Fibroblast of pulmonary artery (primary cell): ENCODE results near the gene AIFM1.

Experiments
- DNase-seq: peaks from one replicate; pipeline ENCODE4 v3.0.0-alpha.2; 2010; ENCODE audit warnings: low read depth
- H3K4me3 ChIP-seq: replicated peaks from 2 replicates; pipeline ENCODE4 v1.5.1; 2011; ENCODE audit warnings: low read depth, mild to moderate bottlenecking, control low read depth, low read length, moderate library complexity
- TF ChIP-seq, protein P1 (sequence below): IDR thresholded peaks from 2 replicates; pipeline ENCODE4 v1.5.1; 2011; ENCODE audit warnings: mild to moderate bottlenecking, control low read depth, low read length, inconsistent platforms; ENCODE audit errors: missing control alignments

AIFM1 gene

GRCh38 chrX:130165703-130166502 is at the start of gene AIFM1:
AIFM1 (minus strand) TSS chrX:130165841; CDS start chrX:130165656, 185 bp downstream.
- TF ChIP-seq, protein P1, sequence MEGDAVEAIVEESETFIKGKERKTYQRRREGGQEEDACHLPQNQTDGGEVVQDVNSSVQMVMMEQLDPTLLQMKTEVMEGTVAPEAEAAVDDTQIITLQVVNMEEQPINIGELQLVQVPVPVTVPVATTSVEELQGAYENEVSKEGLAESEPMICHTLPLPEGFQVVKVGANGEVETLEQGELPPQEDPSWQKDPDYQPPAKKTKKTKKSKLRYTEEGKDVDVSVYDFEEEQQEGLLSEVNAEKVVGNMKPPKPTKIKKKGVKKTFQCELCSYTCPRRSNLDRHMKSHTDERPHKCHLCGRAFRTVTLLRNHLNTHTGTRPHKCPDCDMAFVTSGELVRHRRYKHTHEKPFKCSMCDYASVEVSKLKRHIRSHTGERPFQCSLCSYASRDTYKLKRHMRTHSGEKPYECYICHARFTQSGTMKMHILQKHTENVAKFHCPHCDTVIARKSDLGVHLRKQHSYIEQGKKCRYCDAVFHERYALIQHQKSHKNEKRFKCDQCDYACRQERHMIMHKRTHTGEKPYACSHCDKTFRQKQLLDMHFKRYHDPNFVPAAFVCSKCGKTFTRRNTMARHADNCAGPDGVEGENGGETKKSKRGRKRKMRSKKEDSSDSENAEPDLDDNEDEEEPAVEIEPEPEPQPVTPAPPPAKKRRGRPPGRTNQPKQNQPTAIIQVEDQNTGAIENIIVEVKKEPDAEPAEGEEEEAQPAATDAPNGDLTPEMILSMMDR = no peak

DNA sequence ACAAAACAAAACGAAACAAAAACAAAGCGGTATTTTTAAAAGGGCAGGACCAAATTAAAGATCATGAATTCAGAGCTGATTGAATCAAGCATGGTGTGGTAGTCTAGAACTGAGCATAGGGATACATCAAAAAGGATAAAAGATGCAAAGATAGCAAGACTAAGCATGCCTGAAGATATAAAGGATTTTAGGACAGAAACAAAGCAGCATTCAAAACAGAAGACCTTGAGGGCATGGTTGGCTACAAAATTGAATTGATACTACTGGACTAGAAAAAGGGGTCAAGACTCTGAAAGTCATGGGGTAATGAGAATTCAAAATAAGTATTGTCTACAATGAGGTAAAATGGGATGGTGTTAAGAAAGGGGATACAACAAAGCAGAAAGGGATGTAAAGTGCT is 47.7 kb upstream of the AIFM1 start:
- TF ChIP-seq, protein P1 = no peak
- no peak overlapping the region for H3K4me3 ChIP-seq
- no peak for DNase-seq

More at GRCh38 chrX:130165703-130166502, at the start of gene AIFM1:
- peak within 1 kb of the TSS; percentile 78 for H3K4me3 ChIP-seq
- peak; percentile 97 for DNase-seq

- TF ChIP-seq, protein P1 = no peak
- DNase-seq = no peak
- no peak overlapping the region for H3K4me3 ChIP-seq
Observed at GRCh38 chrX:130212371-130212770, 46.7 kb upstream of the AIFM1 start.

DNA sequence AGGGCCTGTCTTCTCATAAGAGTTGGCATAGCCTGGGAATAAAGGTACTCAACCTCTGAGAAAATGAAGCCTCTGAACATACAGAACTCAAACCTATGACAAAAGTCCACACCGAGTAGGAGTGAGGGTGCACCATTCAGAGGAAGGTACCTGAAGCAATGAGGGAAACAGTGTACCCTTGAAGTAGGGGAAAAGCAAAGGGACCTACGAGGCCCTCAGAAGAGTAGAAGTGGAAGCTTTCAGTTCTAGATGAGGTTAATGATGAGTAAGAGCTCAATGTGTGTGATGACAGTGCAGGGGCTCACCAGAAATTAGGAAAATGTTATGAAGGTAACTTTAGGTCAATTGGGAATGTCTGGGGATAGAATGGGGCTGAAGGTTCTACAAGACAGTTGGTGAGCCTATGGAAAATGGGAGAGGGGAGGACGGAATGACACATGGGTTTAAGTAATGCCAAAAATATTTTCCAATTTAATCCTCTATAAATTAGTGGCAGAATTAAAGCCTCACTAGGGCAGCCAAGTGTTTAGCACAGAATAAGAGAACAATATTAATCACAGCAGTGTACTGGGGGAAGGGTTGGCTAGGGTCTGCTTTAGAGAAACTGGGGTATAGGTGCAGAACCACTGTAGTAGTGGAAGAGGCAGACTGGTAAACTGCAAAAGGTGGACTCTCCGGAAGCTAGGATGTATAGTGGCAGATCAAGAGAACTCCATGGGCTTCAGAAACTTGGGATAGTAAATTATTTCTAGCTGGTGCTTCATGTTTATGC is 46.0 kb upstream of the AIFM1 start:
- DNase-seq = no peak
- TF ChIP-seq, protein P1 = no peak
- H3K4me3 ChIP-seq = no peak overlapping the region

DNA sequence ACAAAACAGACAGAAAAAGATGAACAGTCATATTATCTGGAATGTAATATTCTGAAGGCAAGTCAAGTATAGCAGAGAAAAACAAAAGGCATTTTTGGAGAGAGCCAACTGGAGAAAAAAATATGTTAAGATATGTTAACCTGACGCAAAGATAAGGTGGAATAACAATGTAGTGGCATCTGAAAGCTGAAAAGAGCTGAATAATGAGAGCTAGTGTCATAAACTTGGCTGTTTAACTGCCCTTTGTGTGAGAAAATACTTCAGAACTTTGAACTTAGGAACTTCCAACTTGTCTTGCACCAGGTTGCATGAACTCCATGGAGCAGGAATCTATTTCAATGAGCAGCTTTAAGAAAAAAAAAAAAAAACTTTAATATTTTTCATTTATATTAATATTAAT is 39.0 kb upstream of the AIFM1 start:
- no peak for DNase-seq
- no peak overlapping the region for H3K4me3 ChIP-seq
- TF ChIP-seq, protein P1 = no peak

DNA sequence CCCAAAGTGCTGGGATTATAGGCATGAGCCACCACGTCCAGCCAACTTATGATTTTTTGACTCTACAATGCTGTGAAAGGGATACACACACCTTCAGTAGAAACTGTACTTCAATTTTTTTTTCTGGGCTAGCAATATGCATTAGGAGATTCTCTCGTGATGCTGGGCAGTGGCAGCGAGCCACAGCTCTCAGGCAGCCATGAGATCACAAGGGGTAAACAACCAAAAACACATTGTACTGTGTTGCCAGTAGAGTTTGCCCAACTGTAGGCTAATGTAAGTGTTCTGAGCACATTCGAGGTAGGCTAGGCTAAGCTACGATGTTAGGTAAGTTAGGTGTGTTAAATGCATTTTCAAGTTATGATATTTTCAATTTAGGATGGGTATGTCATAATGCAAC is 31.8 kb upstream of the AIFM1 start:
- H3K4me3 ChIP-seq = no peak overlapping the region
- TF ChIP-seq, protein P1 = no peak
- DNase-seq = no peak
